Liver (tissue), 3 donors: ENCODE results near the gene GMEB2.

Experiments
- CTCF ChIP-seq: fragments of 150-350 bp; IDR thresholded peaks from 2 replicates; pipeline ENCODE4 v1.5.1; 2017; ENCODE audit warnings: improper control_type of control experiment, low read depth, low read length; ENCODE audit not compliant: missing input control
- EGR1 ChIP-seq, 2 donors: IDR thresholded peaks; 2 replicates each; pipeline ENCODE4 v1.6.1; 2016 to 2018; ENCODE audit warnings: antibody characterized with exemption in 2 of 2, low read depth in 2 of 2
- GABPA ChIP-seq, 2 donors: IDR thresholded peaks in 1 of 2; conservative IDR thresholded peaks in 1 of 2; 2 replicates each; pipeline ENCODE4 v1.6.1; 2016; ENCODE audit warnings: antibody characterized with exemption in 2 of 2, mild to moderate bottlenecking in 1 of 2, moderate library complexity in 1 of 2
- HNF4A ChIP-seq, 2 donors: conservative IDR thresholded peaks; 2 replicates each; pipeline ENCODE4 v1.6.1; 2016; ENCODE audit warnings: antibody characterized with exemption in 2 of 2, mild to moderate bottlenecking in 2 of 2
- JUND ChIP-seq, 2 donors: IDR thresholded peaks; 2 replicates each; pipeline ENCODE4 v1.6.1; 2016; ENCODE audit warnings: antibody characterized with exemption in 2 of 2
- MAX ChIP-seq: IDR thresholded peaks from 2 replicates; pipeline ENCODE4 v1.6.1; 2016; ENCODE audit warnings: antibody characterized with exemption
- RAD21 ChIP-seq, 2 donors: IDR thresholded peaks; 2 replicates each; pipeline ENCODE4 v1.6.1; 2016; ENCODE audit warnings: antibody characterized with exemption in 2 of 2, mild to moderate bottlenecking in 2 of 2
- REST ChIP-seq: IDR thresholded peaks from 2 replicates; pipeline ENCODE4 v1.6.1; 2016; ENCODE audit warnings: antibody characterized with exemption, mild to moderate bottlenecking
- YY1 ChIP-seq: IDR thresholded peaks from 2 replicates; pipeline ENCODE4 v1.6.1; 2016; ENCODE audit warnings: antibody characterized with exemption, mild to moderate bottlenecking
- ZBTB33 ChIP-seq: IDR thresholded peaks from 2 replicates; pipeline ENCODE4 v1.6.1; 2016; ENCODE audit warnings: antibody characterized with exemption
- donor health status: healthy.
- donor health status: healthy.

GRCh38 chr20:63574829-63575743, 51.8 kb downstream of the GMEB2 start:
- TF ChIP-seq YY1 (no peak), RAD21 (IDR thresholded peaks at IDR 0.05) (no peak), CTCF (no peak), GABPA (IDR thresholded peaks at IDR 0.05 in 1 of 2, conservative IDR thresholded peaks at IDR 0.05 in 1 of 2) (no peak), REST (no peak), HNF4A (conservative IDR thresholded peaks at IDR 0.05) (no peak), JUND (IDR thresholded peaks at IDR 0.05) (no peak), MAX (no peak), ZBTB33 (no peak), EGR1 (IDR thresholded peaks at IDR 0.05; ENCODE audit: low read depth in 2 of 2) (no peak)
